Muscle of leg (tissue), 11 donors: ENCODE results near the gene TBC1D22A. TPM values are rescaled to one million over a fixed set of nuclear protein-coding genes. Genes with fewer than 3 reads are reported as not detected.

Experiments
- DNase-seq: peaks from one replicate; pipeline ENCODE4 v3.0.0; 2013
- H3K27ac ChIP-seq: one replicate; pipeline ENCODE4 v1.5.1; 2013; ENCODE audit warnings: mild to moderate bottlenecking, low read length, control low read depth
- H3K27me3 ChIP-seq: one replicate; pipeline ENCODE4 v1.6.1; 2013; ENCODE audit warnings: low read length; ENCODE audit not compliant: control insufficient read depth, insufficient read depth
- H3K36me3 ChIP-seq: one replicate; pipeline ENCODE4 v1.6.1; 2013; ENCODE audit warnings: low read length; ENCODE audit not compliant: control insufficient read depth, insufficient read depth
- H3K4me1 ChIP-seq: one replicate; pipeline ENCODE4 v1.6.1; 2013; ENCODE audit warnings: low read length; ENCODE audit not compliant: control insufficient read depth, insufficient read depth
- H3K4me3 ChIP-seq: one replicate; pipeline ENCODE4 v1.5.1; 2013; ENCODE audit warnings: low read length, control low read depth
- H3K9me3 ChIP-seq: replicated peaks from 2 replicates; pipeline ENCODE4 v1.6.1; 2013; ENCODE audit warnings: low read depth, low read length; ENCODE audit not compliant: control insufficient read depth
- WGBS: methylation state at CpG from one replicate; pipeline ENCODE4 v1.1.5; 2013; ENCODE audit warnings: missing lambda C conversion rate; ENCODE audit not compliant: insufficient coverage; 5-methylcytosine and 5-hydroxymethylcytosine counted together
- polyA plus RNA-seq, 8 donors: library from polyadenylated mRNA; unstranded; fragments of 120-200 nt; gene quantifications; one replicate each; pipeline versions ENCODE4 v1.2.1 to v1.2.3, GENCODE V29; 2013; ENCODE audit warnings: inconsistent platforms in 1 of 8, low replicate concordance in 1 of 8; ENCODE audit not compliant: insufficient read length in 8 of 8, insufficient read depth in 1 of 8
- total RNA-seq: library from RNA; stranded (reverse); fragments of 120-200 nt; gene quantifications from one replicate; pipeline ENCODE4 v1.2.4, GENCODE V29; 2013

Gene TBC1D22A
- total and polyA plus RNA-seq, 9 donors = 8.0 to 16.9 (median 15.6) TPM

- Histone ChIP-seq H3K36me3 (no peaks in the 10 kb centered on the region), H3K4me1 (peaks cover 9% of the 10 kb centered on the region), H3K4me3 (no peak overlapping the region), H3K9me3 (no peaks in the 10 kb centered on the region), H3K27me3 (no peaks in the 10 kb centered on the region), H3K27ac (no peak overlapping the region)
- WGBS = 88% methylated on average over 13 of the region's 16 CpGs
- no peak for DNase-seq
These were observed 201.5 kb downstream of the TBC1D22A start for GRCh38 chr22:46963672-46964545.

DNA sequence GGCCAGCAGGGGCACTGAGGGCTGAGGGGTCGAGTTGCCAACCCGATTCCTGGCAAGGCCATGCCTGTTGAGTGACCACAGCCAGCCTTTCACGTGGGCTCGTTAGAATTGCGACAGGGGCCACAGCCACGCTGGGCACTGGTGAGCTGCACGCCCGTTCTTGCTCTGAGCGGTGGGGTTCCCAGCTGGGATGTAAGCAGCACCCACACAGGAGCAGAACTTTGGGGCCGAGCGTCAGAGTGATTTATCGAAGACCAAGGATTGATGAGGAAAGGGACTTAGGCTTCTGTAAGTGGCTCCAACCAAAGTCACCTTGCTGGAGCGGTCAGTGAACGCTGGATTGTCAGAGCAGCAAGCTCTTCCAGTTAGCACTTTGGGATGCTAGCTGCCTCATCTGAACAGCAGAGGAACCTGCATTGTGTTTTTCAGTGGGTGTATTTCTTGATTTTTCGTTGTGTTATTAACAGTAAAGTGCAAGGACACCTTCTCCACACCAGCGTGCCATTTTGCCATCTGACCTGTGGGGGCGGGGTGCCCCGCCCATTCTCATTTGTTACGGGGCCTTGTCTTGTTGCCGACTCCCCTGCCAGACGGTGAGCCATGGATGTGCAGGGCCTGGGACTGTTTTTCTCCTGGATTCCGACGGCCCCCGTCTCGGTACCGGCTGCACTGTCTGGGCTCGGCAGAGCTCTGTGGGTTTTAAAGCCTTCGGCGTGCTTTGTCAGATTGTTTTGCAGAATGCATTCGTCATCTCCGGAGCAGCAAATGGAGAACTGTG, 202.5 kb downstream of the TBC1D22A start:
- peaks cover 9% of the 10 kb centered on the region for H3K4me1 ChIP-seq
- DNase-seq = no peak
- H3K4me3 ChIP-seq = no peak overlapping the region

GRCh38 chr22:46965555-46966494, 203.4 kb downstream of the TBC1D22A start:
- Histone ChIP-seq H3K4me3 (no peak overlapping the region), H3K4me1 (peaks cover 13% of the 10 kb centered on the region), H3K27ac (no peak overlapping the region), H3K36me3 (no peaks in the 10 kb centered on the region), H3K27me3 (no peaks in the 10 kb centered on the region), H3K9me3 (no peaks in the 10 kb centered on the region)
- WGBS = 83% methylated on average over 25 of the region's 33 CpGs
- no peak for DNase-seq

More for the DNA sequence above, 202.5 kb downstream of the TBC1D22A start:
- 85% methylated on average over 21 of the region's 31 CpGs for WGBS
- H3K9me3 ChIP-seq = no peaks in the 10 kb centered on the region
- no peak overlapping the region for H3K27ac ChIP-seq
- H3K36me3 ChIP-seq = no peaks in the 10 kb centered on the region
- H3K27me3 ChIP-seq = no peaks in the 10 kb centered on the region

GRCh38 chr22:46966495-46966845, 204.0 kb downstream of the TBC1D22A start:
- 71% methylated on average over 1 of the region's 4 CpGs for WGBS

GRCh38 chr22:46966846-46967245, 204.4 kb downstream of the TBC1D22A start:
- Histone ChIP-seq H3K27me3 (no peaks in the 10 kb centered on the region), H3K9me3 (no peaks in the 10 kb centered on the region), H3K4me1 (peaks cover 23% of the 10 kb centered on the region), H3K4me3 (no peak overlapping the region), H3K27ac (no peak overlapping the region), H3K36me3 (no peaks in the 10 kb centered on the region)
- WGBS = 81% methylated on average over 12 of the region's 16 CpGs
- no peak for DNase-seq

More at GRCh38 chr22:46966495-46966845, 204.0 kb downstream of the TBC1D22A start:
- no peak overlapping the region for H3K27ac ChIP-seq
- no peaks in the 10 kb centered on the region for H3K9me3 ChIP-seq
- no peaks in the 10 kb centered on the region for H3K27me3 ChIP-seq
- no peaks in the 10 kb centered on the region for H3K36me3 ChIP-seq
- peaks cover 19% of the 10 kb centered on the region for H3K4me1 ChIP-seq
- DNase-seq = no peak
- H3K4me3 ChIP-seq = no peak overlapping the region

DNA sequence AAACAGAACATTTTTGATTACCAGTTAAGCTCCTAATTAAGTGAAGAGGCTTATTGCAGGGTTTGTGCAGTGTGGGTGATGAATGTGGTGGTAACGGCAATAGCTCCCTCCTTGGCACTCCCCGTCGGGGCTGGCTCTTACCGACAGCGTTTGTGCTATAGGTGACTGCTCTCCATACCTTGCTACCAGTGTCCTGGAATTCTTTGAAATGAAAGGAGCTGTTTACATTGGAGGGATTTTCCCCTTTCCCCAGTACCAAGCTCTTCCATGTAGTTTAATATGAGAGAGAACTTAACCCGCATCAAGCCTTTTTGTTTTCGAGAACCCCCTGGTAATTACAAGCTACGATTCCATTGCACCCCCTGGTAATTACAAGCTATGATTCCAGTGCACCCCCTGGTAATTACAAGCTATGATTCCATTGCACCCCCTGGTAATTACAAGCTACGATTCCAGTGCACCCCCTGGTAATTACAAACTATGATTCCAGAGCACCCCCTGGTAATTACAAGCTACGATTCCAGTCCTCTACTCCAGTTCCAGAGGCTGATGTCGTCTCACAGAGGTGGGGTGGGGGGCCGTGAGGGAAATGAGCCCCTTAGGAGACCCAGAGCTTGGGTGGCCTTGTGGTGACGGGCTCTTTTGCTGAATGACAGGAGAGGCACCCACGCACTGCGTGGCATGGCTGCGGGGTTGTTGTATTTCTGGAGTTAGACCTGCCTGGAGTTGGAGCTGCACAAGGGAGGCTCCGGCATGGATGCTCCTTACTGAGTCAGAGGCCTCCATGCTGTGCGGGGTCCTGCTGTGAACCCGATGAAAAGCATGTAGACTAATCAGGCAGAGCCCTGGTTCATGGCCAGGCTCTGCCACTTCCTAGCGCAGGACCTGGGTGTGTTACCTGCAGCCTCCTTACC, 205.3 kb downstream of the TBC1D22A start:
- H3K9me3 ChIP-seq = no peaks in the 10 kb centered on the region
- no peaks in the 10 kb centered on the region for H3K27me3 ChIP-seq
- no peak overlapping the region for H3K27ac ChIP-seq
- no peak for DNase-seq
- no peak overlapping the region for H3K4me3 ChIP-seq
- H3K4me1 ChIP-seq = peaks cover 24% of the 10 kb centered on the region
- no peaks in the 10 kb centered on the region for H3K36me3 ChIP-seq
- WGBS = 76% methylated on average over 11 of the region's 20 CpGs

- DNase-seq = no peak
- H3K36me3 ChIP-seq = peaks cover 2% of the 10 kb centered on the region
- H3K4me3 ChIP-seq = no peak overlapping the region
- H3K27me3 ChIP-seq = no peaks in the 10 kb centered on the region
- H3K9me3 ChIP-seq = no peaks in the 10 kb centered on the region
- H3K27ac ChIP-seq = no peak overlapping the region
- WGBS = 98% methylated on average over 17 of the region's 27 CpGs
- H3K4me1 ChIP-seq = peaks cover 24% of the 10 kb centered on the region
These were observed 205.9 kb downstream of the TBC1D22A start for GRCh38 chr22:46968359-46968740.

DNA sequence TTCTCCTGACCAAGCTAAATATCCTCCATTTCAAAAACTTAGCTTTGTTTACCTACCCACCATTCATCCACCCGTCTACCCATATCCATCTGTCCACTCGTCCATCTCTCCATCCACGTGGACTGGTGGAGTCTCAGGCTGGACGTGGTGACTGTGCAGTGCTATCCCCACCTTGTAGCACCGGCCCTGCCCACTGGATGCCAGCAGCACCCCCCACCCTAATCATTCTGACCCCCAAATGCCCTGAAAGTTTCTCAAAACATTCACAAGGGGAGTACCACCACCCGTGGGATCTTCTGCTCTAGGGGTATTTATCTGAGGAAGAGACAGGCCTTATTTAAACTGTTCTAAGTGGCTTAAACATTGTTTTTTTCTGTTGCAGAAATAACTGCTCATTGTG, 206.4 kb downstream of the TBC1D22A start:
- Histone ChIP-seq H3K27me3 (no peaks in the 10 kb centered on the region), H3K4me1 (peaks cover 19% of the 10 kb centered on the region), H3K36me3 (peaks cover 2% of the 10 kb centered on the region), H3K4me3 (no peak overlapping the region), H3K27ac (no peak overlapping the region), H3K9me3 (no peaks in the 10 kb centered on the region)
- no peak for DNase-seq
- 91% methylated on average over 4 of the region's 6 CpGs for WGBS

GRCh38 chr22:46969491-46969890, 207.0 kb downstream of the TBC1D22A start:
- Histone ChIP-seq H3K9me3 (no peaks in the 10 kb centered on the region), H3K27ac (no peak overlapping the region), H3K27me3 (no peaks in the 10 kb centered on the region), H3K4me1 (peaks cover 15% of the 10 kb centered on the region), H3K4me3 (no peak overlapping the region), H3K36me3 (peaks cover 7% of the 10 kb centered on the region)
- WGBS = 80% methylated on average over 1 of the region's 4 CpGs
- DNase-seq = no peak
